Kidney tubule cell (primary cell): Measurements from ENCODE around the gene TRIM14.
"Not testable (repeated sequence)": the region's sequence is repeated elsewhere in the genome, so short reads cannot be mapped to it uniquely, and the experiment has no call there.

ENCODE experiments used
- DNase-seq: peaks from one replicate; pipeline ENCODE4 v3.0.0-alpha.2; 2018; ENCODE audit warnings: low spot score

TRIM14 gene

GRCh38 chr9:98083566-98084183 lies 35.3 kb downstream of the TRIM14 start:
- no peak for DNase-seq

GRCh38 chr9:98083061-98083501 lies 35.9 kb downstream of the TRIM14 start:
- DNase-seq = no peak

GRCh38 chr9:98081477-98082219 lies 37.4 kb downstream of the TRIM14 start:
- DNase-seq = peak; percentile 87

- no peak for DNase-seq
These were observed 38.2 kb downstream of the TRIM14 start for GRCh38 chr9:98080780-98081179.

GRCh38 chr9:98080326-98080725 lies 38.7 kb downstream of the TRIM14 start:
- no peak for DNase-seq

- DNase-seq = no peak
These were observed 40.1 kb downstream of the TRIM14 start for GRCh38 chr9:98078895-98079294.

GRCh38 chr9:98076514-98076890 lies 42.5 kb downstream of the TRIM14 start:
- DNase-seq = not testable (repeated sequence)

GRCh38 chr9:98075332-98075805 lies 43.7 kb downstream of the TRIM14 start:
- DNase-seq = peak; percentile 83

- DNase-seq = peak; percentile 65
These were observed 44.7 kb downstream of the TRIM14 start for GRCh38 chr9:98074115-98074990.

- DNase-seq = no peak
These were observed 47.3 kb downstream of the TRIM14 start for GRCh38 chr9:98071737-98072136.

GRCh38 chr9:98070704-98071103 lies 48.3 kb downstream of the TRIM14 start:
- no peak for DNase-seq

GRCh38 chr9:98069551-98069950 lies 49.5 kb downstream of the TRIM14 start:
- DNase-seq = no peak

GRCh38 chr9:98067184-98067583 lies 51.8 kb downstream of the TRIM14 start:
- DNase-seq = no peak

- DNase-seq = no peak
These were observed 52.8 kb downstream of the TRIM14 start for GRCh38 chr9:98066235-98066634.

GRCh38 chr9:98064623-98065392 lies 54.2 kb downstream of the TRIM14 start:
- no peak for DNase-seq

- no peak for DNase-seq
These were observed 56.9 kb downstream of the TRIM14 start for GRCh38 chr9:98062161-98062560.

GRCh38 chr9:98057138-98057799 lies 61.8 kb downstream of the TRIM14 start:
- DNase-seq = peak; percentile 6

GRCh38 chr9:98056269-98057137 lies 62.5 kb downstream of the TRIM14 start, which contains the start of gene NANS:
TSS of gene NANS (plus strand) at chr9:98056732. CDS start at chr9:98056809, 77 bp downstream.
- DNase-seq = peak; percentile 97

- no peak for DNase-seq
These were observed 64.6 kb downstream of the TRIM14 start for GRCh38 chr9:98054376-98054951.

GRCh38 chr9:98050351-98050750 lies 68.7 kb downstream of the TRIM14 start:
- DNase-seq = no peak
